HG02571 (cell line): ENCODE data around the gene BABAM2.
"Not testable (repeated sequence)": the region's sequence is repeated elsewhere in the genome, so short reads cannot be mapped to it uniquely, and the experiment has no call there.

Source experiments
- ATAC-seq: cut with Tn5 transposase; IDR thresholded peaks from one replicate; pipeline ENCODE4 v1.9.1; 2021; ENCODE audit warnings: mild to moderate bottlenecking, moderate library complexity; ENCODE audit not compliant: unreplicated experiment

Gene BABAM2

DNA sequence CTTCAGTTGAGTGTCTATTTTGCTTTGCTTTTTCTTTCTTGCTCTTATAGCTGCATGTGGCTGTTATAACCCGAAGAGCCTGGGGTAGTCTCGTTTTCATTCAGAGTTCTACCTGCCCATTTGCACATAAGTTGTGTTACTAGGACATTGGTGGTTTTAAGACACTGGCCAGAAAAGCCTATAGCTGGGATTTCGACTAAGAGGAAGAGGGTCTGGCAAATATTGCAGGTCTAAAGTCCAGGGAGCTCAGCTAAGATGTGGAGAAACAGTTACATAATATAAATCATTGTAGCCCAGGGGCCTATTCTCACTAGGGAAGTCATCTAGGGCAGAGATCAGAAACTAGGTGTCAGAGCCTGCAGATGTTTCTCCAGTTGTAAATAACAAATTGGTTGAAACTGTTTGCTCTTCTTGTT lies 120.8 kb downstream of the BABAM2 start:
- ATAC-seq, result no peak

DNA sequence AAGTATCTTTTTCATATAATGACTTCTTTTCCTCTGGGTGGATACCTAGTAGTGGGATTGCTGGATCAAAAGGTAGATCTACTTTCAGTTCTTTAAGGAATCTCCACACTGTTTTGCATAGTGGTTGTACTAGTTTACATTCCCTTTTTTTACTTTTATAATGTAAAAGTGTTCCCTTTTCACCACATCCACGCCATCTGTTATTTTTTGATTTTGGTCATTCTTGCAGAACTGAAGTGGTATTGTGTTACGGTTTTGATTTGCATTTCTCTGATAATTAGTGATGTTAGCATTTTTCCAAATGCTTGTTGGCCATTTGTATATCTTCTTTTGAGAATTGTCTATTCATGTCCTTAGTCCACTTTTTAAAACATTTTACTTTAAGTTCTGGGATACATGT lies 127.9 kb downstream of the BABAM2 start:
- not testable (repeated sequence) for ATAC-seq

DNA sequence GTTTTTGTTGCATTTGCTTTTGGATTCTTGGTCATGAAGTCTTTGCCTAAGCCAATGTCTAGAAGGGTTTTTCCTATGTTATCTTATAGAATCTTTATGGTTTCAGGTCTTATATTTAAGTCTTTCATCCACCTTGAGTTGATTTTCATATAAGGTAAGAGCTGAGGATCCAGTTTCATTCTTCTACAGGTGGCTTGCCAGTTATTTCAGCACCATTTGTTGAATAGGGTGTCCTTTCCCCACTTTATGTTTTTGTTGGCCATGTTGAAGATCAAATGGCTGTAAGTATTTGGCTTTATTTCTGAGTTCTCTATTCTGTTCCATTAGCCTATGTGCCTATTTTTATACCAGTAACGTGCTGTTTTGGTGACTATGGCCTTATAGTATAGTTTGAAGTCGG lies 129.0 kb downstream of the BABAM2 start:
- not testable (repeated sequence) for ATAC-seq

DNA sequence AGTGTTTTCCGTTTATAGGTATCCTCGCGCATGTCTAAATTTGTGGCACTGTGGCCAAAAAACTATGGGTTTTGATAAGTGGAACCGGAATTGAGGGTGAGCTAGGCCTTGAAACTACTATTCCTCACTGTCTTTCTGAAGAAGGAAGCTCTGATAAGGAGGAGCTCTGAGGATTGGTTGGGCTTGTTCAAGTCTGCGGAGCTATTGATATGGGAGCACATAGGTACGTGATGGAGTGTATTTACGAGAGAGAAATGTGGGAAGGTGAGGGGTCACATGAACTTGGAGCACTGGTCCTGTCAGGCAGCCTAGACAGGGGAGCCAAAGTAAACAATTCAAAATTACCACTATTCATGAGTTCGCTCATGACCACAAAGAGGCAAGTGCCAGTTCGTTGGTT lies 131.4 kb downstream of the BABAM2 start:
- no peak for ATAC-seq

DNA sequence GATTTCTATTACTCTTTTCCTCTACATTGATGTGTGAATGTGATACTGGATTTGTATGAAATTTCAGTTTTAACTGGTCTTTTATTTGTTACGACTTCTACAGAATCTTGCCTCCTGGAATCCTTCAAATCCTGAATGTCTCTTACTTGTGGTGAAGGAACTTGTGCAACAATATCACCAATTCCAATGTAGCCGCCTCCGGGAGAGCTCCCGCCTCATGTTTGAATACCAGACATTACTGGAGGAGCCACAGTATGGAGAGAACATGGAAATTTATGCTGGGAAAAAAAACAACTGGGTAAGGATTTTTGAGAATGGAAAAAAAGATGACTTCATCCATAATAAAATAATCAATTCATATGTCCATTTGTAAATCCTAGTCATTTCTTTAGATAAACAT lies 134.6 kb downstream of the BABAM2 start:
- no peak for ATAC-seq

DNA sequence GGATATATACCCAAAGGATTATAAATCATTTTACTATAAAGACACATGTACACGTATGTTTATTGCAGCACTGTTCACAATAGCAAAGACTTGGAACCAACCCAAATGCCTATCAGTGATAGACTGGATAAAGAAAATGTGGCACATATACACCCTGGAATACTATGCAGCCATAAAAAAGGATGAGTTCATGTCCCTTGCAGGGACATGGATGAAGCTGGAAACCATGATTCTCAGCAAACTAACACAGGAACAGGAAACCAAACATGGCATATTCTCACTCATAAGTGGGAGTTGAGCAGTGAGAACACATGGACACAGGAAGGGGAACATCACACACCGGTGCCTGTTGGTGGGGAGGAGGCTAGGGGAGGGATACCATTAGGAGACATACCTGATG lies 135.7 kb downstream of the BABAM2 start:
- not testable (repeated sequence) for ATAC-seq

DNA sequence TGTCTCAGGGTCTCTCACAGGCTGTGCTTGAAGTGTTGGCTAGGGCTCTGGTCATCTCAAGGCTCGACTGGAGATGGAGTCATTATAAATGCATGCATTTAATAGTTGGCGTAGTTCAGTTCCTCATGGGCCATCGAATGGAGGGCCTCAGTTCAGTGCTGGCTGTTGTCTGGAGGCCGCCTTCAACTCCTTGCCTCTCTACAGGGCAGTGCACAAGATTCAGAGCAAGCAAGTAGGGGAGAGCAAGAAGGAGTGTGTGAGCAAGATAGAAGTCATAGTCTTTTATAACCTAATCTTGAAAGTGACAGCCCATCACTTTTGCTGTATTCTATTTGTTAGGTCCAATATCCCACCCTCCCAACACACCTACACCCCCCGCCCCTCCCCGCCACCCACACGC lies 137.5 kb downstream of the BABAM2 start:
- no peak for ATAC-seq

DNA sequence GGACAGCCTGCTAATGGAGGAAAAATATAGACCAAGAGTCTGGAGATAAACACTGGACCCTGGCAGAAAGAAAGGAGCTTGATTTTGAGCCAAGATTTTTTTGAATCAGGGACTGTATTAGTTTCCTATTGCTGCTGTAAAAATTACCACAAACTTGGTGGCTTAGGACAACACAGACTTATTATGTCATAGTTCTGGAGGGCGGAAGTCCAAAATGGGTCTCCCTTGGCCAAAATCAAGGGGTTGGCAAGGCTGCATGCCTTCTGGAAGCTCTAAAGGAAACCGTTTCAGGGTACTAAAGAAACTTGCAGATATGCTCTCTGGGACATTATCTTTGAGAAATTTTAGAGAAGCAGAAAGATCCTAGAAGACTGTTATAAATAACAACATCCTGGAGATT lies 140.1 kb downstream of the BABAM2 start:
- ATAC-seq, result no peak

DNA sequence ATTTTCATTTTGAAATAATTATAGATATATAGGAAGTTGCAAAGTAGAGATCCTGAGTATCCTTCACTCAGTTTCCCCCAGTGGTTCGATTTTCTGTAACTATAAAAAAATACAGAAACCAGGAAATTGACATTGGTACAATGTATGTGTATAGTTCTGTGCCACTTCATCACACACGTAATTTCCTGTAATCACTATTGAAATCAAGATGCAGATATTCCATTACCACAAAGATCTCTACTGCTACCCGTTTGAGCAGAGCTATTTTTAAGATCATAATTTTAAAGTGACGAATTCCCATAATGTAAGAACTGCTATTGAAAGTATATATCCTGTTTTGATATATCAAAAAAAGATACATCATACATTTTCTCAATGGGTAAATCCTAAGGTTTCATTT lies 142.3 kb downstream of the BABAM2 start:
- no peak for ATAC-seq

DNA sequence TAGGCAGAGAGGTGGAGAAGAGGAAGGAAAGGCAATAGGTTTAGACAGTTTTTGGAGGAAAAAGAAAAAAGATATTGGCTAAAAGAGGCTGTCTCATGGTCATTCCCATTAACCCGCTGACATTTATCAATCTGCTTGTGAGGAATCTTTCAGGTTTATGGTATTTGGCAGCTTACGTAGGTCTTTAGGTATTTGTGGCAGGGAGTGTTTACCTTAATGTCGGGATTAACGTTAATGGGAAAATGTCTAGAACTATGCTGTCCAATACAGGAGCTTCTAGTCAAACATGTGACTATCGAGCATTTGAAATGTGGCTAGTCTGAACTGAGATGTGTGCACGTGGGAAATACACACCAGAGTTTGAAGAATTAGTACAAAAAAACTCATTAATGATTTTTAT lies 144.2 kb downstream of the BABAM2 start:
- ATAC-seq, result no peak

DNA sequence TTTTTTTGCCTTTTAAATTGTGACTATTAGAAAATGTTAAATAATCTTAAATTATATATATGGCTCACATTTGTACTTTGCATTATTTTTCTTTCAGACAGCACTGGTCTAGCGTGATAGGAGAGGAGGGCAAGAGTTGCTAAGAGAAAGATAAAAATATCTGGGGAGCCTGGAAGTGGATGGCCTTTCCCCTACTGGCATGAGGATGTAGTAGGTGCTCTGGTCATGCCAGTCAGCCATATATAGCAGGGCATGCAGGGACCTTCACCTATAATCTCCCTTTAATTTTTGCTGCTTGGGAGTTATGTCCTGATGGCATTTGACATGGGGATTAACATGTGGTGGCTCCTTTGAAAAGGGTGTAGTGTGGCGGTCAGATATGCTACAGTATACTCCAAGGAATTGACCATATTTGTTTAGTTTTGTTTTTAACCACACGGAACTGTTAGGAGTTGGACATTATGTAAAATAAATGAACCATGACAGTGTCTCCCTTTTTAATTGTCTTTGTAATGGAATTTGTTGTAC lies 144.7 kb downstream of the BABAM2 start:
- ATAC-seq, result no peak

DNA sequence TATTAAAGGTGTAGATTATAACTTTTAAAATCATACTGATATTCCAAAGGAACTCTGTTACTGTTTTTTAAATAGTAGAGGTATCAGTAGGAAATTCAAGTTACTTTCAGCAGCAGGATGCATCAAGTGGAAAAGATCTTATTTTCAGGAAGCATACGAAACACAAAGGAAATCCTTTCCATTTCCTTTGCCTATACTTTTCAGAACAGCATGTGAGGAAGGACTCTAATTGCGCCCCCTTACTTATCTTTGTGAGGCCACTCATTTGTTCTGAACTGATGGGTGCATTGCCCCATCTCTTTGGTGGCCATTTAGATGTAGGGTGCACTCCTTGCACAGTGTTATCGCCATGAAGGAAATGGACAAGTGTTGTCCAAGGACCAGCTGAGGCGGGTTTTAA lies 145.3 kb downstream of the BABAM2 start:
- ATAC-seq, result no peak

DNA sequence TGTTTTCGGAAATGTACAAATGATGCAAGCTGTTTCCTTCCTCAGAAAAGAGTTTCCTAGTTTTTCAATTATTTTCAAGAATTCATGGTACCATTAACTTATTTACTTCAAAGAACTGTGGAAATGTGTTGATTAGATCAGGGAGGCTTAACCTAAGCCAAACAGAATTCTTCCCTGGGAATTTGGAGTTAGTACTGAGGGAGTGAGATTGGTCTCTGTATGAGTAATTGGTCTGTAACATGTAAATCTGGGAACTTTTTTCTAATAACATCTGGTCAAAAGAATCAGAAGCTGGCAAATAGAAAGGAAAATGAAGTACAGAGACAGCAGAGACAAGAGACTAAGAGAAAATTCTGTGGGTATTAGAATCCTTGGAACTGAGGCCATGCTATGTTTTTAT lies 145.8 kb downstream of the BABAM2 start:
- no peak for ATAC-seq

DNA sequence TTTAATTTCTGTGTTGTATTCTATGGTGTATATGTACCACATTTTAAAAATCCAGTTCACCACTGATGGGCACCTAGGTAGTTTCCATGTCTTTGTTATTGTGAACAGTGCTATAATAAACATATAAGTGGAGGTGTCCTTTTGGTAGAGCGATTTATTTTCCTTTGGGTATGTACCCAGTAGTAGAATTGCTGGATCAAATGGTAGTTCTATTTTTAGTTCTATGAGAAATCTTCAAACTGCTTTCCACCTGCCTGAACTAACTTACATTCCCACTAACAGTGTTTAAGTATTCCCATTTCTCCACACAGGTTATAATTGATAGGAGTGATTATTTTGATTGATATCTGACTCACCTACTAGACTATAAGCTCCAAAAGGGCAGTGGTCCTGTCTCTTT lies 148.2 kb downstream of the BABAM2 start:
- no peak for ATAC-seq

DNA sequence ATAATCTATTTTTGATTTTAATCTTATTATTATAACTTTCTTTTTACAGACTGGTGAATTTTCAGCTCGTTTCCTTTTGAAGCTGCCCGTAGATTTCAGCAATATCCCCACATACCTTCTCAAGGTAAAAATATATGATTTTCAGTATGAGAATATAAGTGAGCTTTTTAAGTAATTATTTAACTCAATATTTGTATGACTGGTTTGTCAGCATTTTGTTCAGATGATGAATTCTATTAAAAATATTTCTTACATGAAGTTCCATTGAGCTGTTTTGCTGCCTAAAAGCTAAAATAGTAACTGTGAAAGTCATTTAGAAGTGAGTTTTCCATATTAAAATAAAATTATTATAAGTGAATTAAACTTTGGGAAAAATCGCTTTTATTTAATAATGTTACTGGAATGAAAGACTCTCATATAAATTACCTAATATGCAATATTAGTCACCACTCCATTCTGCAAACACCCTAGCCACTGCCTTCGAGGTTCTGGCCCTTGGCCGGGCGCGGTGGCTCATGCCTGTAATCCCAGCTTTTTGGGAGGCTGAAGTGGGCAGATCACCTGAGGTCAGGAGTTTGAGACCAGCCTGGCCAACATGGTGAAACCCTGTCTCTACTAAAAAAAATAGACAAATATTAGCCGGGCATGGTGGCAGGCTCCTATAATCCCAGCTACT lies 155.3 kb downstream of the BABAM2 start:
- ATAC-seq, result no peak

DNA sequence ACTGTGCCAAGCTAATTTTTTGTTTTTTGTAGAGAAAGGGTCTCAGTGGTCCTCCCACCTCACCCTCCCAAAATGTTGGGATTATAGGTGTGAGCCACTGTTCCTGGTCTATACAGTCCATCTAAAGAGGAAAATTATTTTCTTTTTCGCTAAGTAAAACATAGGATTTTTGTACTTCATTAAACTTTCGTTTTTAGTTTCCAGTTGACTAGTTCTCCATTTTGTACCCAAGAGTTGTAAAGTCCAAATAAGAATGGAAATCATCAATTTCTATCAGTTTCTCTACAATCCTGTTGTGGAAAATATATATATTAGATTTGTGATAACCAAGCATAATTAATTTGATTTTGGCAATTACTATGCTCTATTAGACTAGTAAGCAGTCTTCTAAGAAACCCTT lies 156.4 kb downstream of the BABAM2 start:
- ATAC-seq, result no peak

DNA sequence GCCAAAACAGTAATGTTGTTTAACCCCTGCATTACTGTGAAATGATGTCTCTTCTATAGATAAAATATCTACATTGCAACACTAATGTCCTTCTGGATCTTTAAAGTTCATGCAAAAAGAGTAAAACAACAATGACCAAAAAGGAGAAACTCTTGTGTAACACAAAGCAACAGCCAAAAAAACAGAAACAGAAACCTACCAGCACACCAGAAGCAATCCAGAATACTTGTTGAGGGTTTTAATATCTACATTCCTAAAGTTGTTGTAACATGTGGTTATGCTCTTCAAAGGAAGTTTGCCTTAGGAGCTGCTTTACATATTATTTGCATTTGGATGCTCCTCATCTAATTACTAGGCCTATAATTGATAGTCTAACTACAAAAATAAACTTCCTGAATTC lies 157.2 kb downstream of the BABAM2 start:
- ATAC-seq, result no peak

DNA sequence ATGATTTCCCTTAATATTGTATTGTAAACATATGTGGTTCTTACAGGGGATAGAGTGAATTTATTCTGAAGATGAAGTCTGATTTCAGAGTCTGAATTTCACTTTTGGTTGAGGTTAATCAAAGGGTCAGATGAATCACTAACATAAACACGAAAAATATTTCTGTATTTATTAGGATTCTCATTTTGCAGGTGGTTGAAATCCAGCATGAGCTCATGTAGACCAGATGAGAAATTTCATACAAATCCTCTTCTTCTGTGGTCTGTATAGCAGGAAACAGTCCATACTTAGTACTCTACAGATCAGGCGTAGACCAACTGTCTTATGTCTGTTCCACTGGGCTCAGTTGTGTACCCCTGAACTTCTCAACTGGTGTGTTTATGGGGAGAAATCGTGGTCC lies 157.8 kb downstream of the BABAM2 start:
- ATAC-seq, result no peak

DNA sequence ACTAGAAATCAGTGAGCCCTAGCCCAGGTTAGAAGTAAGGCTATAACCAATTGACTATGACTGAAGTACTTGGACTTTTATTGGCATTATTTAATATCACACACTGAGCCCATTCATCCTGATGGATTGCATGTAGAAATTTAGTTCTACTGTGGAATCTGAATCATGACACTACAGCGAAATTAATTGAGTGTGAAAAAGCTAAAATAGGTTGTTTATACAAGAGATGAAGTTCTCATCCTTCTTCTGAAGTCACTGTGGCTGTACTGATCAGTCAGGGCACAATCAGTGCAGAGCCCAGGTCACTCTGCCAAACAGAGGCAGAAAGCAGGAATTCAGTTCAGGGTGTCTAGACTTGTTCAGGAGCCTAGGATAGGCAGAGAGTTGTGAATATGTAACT lies 158.9 kb downstream of the BABAM2 start:
- ATAC-seq, result no peak

DNA sequence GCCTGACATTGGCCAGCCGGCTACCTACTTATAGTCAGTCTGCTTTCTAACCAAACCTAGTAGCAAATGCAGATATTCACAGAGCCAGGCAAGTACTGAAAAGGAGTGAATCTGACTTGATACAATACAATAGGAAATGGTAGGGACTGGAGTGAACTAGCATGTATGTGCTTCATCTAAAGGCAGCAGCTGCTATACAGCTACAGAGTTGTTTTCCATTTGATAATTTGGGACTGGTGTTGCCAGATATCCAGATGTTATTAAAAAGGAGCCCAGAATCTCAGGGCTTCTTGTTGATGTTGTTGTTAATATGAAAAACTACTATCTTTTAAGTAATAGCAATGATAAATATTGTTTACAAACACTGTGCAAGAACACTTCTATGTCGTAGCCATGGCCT lies 159.4 kb downstream of the BABAM2 start:
- no peak for ATAC-seq

DNA sequence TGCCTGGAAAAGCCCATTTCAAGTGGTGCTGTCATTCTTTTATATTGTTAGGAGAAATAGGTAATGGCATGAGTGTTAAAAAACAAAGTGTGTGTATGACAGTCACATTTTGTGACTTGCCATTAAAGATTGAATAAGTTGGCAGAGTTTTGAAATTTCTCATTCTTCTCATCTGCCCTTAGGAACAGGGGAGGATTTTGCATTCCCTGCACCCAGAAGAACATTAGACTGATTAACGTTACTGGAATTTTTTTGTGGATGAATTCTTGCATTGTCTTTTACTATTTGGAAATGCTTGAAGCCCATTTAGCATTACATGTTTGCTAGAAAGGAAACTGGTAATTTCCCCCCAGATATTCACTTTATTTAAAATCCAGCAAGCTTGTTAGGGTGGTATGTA lies 162.2 kb downstream of the BABAM2 start:
- no peak for ATAC-seq

DNA sequence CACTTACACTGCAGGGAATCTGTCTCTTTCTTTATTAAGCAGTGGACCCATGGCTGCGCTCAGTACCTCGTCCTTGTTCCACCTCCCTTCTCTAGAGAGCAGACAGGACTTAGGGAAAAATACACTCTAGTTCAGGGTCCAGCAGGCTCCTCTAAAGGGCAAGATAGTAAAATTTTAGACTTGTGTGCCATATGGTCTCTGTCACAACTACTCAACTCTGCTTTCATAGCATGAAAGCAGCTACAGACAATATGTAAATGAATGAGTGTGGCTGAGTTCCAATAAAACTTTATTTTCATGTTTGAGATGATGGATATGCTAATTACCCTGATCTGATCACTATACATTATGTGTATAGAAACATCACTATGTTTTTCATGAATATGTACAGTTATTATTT lies 163.1 kb downstream of the BABAM2 start:
- ATAC-seq, result no peak

DNA sequence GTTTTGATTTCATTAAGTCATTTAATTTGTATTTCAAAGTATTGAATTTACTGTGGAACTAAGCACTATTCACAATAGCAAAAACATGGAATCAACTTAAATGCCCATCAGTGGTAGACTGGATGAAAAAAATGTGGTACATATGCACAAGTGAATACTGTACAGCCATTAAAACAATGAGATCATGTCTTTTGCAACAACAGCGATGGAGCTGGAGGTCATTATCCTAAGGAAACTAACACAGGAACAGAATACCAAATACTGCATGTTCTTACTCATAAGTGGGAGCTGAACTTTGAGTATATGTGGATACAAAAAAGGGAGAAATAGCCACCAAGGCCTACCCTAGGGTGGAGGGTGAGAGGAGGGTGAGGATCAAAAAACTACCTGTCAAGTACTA lies 164.4 kb downstream of the BABAM2 start:
- no peak for ATAC-seq
